DMS53 treated with DMSO at 0.1 percent for 48 hours (cell line): ENCODE data around the gene GRIA1.

Experiments
- DNase-seq: peaks from one replicate; lab custom pipeline; 2025; ENCODE audit not compliant: unreplicated experiment; lab: John Stamatoyannopoulos, UW

The GRIA1 gene

DNA sequence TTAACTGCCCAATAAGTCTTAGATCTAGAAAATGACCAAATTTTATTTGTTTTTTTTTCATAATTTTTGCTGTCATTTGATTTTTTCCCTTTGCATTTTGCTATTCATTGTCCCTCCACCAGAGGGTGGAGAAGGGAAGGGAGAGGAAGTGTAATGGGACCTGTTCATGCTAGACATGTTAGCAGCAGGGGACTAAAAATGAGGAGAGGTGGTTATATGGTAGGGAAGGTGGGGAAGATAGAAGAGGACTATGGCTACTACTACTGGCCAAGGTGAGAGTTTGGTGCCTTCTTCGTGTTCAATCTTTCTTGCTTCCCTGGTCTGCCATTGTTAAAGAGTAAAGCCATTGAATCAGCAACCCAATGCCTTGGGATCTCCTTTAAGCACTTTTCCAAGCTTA is 6.4 kb downstream of the GRIA1 start:
- DNase-seq, result peak; percentile 57

DNA sequence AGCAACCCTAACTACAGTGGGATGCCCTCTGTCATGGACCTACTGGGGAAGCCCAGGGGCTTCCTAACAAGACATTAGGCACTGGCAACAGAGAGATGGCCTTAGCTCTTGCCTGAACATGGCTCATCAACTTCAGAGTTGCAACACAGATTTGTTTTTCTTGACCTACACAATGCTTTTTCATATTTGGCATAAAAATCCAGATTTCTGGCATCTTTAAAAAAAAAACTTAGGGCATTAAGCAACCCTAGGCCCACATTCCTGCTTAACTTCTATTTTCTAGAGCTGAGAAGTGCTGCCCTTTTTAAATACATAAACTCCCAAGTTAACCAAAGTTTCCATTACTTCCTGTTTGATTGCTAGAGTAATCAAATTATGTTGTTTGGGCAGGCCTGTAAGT is 8.0 kb downstream of the GRIA1 start:
- DNase-seq, result no peak

DNA sequence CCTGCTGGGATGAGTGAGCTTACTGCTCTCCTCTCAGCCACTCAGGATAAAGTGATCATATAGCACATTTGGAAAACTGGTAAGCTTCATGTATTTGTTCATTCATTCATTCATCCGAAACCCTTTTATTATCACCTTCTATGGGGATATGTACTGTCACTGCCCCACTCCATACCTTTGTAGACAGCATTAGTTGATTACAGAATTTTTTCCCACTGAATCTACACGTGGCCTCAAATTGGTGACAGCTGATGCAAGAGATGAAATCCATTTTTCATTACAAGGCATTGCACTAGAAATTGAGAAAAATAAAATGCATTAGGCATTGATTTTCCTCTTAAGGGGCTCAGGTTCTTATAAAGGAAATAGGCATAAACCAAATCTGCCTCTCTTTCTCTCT is 9.7 kb downstream of the GRIA1 start:
- no peak for DNase-seq

DNA sequence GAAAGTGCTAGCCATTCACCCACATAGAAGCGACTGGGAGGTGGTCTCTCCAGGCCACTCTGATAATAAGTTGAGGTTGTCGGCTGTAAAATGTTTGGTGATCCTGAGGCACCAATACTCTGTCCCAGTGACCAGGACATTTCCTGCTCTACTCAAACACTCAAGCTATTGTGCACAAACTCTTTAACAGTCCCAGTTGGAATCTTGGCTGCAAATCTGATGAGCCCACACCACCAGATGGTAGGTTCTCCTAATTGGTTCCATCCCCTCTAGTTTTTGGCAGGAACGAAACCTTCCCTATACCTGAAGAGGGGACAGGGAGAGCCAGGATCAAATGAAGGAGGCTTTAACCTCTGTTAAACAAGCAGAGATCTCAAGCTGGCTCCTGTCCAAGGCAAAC is 14.3 kb downstream of the GRIA1 start:
- no peak for DNase-seq

DNA sequence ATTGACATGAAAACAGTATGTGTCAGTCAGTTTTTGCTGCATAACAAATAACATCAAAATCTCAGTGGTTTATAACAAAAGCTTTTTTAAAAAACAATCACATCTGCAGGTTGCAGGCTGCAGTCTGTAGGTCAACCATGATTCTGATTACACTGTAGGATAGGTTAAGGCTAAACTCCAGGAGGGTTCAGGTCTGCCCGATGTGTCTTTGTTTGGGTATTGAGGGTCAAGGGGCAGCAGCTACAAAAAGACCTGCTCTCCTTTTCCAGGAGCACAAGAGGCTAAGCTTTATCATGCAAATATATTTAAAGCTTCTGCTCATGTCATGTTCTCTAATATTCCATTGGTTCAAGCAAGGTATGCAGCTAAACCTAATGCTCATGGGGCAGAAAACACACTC is 18.2 kb downstream of the GRIA1 start:
- DNase-seq, result no peak

DNA sequence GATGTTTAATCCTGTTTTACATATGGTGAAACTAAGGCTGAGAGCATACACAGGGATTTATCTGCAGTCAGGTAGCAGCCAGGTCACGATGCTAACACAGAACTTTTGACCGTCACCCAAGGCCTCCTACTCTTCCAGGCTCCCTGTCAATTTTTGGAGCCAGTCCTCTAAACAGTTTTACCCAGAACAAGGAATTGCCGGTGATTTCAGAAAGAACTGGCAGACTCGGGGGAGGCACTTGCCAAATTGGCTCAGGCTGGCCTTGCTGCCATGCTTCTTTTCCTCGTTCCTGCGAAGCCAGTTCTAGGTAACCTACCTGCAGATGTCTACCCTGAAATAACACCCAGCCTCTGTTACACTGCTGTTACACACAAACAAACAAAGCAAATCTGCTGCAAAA is 21.2 kb downstream of the GRIA1 start:
- no peak for DNase-seq

DNA sequence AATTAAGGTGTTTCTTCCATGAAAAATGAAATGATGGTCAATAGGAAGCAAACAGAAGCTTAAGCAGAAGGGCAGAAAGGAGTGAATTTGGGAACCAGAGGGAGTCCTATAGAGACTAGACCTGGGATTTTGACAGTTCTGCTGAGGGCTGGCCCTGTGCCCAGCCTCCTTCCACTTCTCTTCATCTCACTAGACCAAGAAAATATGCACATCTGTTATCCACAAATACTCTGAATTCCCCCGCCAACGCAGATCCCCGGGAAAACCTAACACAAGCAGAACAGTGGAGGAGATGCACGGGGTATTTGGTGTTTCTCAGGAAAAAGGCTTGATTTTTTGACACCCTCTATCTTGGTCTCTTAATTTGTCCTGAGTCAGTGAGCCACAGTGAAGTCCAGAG is 22.7 kb downstream of the GRIA1 start:
- DNase-seq, result no peak

DNA sequence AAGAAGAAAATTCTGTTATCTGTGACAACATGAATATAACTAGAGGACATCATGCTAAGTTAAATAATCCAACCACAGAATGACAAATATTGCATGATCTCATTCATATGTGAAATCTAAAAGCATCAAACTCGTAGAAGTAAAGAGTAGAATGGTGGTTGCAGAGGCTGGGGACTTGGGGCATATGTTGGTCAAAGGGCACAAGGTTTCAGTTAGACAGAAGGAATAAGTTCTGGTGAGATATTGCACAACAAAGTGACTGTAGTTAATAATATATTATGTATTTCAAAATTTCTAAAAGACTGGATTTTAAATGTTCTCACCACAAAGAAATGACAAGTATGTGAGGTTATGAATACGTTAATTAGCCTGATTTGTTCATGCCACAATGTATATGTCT is 24.8 kb downstream of the GRIA1 start:
- DNase-seq, result no peak

DNA sequence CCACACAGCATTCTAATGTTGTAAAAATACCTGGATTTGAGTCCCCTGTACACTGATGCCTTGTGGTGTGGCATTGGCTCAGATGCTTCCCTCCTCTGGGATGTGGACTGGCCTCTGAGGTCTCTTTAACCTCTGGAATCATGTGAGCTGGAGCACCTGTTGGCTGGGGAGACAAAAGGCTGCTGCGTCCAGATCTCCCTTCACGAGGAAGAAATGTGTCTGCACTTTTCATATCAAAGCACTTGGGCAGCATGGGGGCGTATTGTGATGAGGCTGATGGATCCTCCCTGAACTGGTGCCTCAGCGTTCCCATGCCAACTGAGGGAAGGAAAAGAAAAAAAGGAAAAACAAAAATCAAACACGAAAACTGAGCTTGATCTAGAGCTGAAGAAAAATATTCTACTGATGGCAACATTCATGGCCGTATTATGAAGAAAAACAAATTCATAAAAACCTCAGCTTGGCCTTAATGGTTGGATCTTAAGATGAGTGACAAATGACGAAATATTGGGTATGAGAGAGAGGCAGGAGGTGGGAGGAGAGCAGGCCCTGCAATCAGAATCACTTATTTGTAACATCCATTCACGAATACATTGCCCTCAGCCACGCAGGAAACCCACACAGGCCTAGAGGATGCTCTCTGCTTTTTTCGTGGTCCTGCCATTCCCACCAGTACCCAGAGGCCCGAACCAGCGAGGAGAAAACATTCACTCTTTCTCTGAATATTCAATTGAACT is 26.2 kb downstream of the GRIA1 start:
- DNase-seq, result no peak

DNA sequence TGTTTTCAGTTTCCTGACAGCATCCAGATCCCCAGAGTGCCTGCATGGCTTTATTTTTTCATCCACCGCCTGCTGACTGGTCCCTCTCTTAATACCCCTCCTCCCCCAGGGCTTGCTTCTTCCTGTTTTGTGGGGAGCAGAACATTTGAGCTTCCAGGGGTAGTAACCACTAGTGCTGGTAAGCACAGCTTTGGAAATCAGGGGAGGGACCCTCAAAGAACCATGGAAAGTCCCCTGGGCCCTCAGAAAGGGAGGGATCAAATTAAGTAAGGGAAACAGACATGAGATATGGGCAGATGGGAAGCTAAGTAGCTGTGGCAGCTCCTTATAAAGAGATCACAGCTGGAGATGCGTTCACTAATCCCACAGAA is 26.8 kb downstream of the GRIA1 start:
- DNase-seq, result no peak

DNA sequence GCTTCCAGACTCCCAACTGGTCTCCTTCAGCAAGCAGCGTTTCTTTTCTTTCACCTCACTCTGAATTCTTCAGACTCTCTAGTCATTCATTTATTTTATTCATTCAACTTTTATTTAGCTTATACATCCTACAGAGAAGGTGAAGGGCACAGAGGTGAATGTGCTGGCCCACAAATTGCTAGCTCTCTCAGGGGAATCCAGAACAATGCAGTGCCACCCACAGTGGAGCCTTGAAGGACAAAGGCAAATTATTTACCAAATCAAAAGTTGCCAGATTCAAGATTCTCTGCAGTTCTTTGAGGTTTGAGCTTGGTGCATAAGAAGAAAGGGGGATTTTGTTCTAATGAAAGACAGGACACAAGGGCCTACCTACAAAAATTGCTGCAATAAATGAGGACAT is 29.7 kb downstream of the GRIA1 start:
- DNase-seq, result no peak

DNA sequence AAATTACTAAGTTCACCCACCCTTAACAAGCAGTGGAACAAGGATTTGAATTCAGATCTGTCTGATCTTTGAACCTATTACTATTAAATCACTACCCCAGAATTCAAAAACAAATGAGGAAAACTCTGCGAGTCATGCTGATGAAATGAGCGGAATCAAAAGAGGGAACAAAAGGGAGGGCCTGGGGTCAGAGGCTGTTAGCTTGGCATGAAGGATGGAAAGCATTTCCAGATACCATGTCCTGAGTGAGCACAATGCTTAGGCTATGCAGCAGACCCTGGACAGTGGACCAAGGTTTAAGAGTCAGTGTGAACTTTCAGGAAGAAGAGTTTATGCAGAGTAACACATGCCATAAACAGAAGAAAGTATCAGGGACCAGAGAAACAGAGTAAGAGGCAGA is 30.5 kb downstream of the GRIA1 start:
- DNase-seq, result no peak

DNA sequence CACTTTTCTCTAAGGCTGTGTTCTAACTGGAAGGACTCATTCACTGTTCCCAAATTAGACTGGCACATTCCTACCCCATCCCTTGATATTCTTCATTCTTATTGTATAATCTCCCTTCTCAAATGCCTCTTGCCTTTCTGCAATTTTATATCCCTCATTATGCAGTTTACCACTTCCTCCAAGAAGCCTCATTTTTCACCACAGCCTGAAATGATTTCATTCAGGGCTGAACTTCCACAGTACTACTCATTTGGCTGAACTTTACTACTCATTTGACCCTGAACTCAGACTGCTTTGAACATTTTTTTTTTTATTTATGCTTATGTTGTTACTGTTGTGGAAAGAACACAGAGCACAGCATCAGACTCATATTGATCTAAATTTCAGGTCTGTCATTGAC is 32.7 kb downstream of the GRIA1 start:
- DNase-seq, result no peak

DNA sequence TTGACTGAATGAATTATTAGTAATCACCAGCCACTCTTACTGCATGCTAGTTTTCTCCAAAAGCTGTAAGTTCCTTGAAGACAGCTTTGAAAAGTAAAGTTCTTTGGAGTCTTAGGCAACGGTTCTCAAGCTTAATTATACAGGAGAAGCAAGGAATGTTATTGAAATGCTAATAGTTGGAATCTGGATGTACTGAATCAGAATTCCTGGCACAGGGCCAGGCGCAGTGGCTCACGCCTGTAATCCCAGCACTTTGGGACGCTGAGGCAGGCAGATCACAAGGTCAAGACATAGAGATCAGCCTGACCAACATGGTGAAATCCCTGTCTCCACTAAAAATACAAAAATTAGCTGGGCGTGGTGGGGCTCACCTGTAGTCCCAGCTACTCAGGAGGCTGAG is 33.4 kb downstream of the GRIA1 start:
- no peak for DNase-seq

DNA sequence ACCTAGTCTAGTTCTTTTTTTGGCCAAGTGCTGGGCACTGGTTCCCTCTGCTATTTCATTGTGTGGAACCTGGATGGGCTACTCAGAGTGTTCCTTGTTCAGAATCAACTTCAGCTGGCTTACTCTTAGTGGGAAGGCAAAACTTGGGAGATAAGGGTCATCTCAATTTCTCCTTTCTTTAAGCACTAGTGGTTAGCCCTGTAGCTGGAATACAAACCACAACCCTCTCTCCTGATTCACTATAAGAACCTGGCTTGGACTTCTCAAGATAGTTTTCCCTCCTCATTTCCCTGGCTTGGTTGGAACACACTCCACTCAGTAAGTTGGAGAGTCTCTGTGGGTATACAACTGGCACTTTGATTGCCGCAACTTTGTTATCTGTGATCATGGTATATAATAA is 35.1 kb downstream of the GRIA1 start:
- no peak for DNase-seq

DNA sequence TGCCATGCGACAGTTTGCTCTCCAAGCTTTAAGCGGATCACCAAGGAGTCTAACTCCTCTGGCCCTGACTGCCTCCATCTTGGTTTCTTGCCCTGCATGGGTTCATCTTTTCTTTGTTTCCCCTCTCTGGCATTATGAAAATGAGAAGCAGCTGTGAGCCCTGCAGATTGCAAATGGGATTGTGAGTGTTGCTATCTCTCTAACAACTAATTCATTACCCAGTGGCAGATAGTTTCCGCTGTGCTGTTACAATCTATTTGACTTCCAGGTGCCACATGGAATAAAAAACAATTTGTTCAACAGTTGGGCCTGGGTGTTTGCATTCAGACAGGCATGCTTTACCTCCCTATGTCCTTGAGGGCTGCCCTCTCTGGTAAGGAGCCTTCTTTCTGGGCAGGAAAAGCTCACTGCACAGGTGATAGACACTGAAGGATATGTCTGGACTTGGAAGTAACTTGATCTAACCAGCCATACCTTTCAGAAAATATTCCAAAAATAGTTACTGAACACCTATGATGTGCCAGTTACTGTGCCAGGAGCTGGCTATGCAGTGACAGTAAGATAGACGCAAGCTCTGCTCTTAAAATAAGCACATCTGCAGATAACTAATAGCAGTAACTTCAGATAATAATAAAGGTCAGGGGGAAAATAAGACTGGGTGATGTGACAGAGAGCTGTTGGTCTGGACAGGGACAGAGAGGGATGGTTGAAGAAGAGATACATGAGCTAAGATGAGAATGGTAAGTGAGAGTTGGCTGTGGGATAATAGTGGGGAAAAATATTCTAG is 40.1 kb downstream of the GRIA1 start:
- no peak for DNase-seq

DNA sequence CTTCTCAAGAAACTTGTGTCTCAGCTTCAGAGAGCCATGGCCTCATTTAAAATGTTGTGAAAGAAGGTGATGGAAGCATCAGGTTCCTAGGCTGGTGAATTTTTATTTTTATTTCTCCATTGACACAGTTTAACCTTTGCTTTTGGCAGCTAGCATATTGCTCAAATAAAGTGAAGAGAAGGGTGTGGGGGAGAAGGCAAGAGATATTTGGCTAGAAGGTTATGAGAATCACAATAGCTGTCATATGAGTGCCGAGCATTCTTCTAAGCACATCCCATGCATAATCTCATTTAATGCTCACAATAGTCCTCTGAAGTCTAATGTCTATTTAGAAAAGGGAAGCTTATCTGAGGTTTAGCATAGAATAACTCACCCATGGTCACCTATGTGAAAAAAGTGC is 43.1 kb downstream of the GRIA1 start:
- no peak for DNase-seq

DNA sequence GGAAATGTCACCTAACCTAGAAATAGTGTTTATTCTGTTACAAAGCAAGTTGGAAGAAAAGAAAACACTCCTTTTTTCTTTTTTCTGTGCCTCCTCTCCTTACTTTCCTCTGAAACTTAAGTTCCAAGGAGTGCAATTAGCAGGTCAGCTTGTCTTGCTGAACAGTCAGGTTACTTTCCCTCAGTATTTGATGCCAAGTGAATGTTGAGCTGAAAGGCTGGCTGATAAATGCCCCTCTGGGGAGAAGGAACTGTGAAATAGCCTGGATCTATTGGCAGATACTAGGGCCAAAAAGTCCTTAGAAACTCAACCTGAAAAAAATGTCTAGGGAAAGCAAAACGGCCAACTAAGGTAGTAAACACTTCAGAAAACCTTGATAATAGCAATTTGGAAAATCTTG is 43.6 kb downstream of the GRIA1 start:
- no peak for DNase-seq

DNA sequence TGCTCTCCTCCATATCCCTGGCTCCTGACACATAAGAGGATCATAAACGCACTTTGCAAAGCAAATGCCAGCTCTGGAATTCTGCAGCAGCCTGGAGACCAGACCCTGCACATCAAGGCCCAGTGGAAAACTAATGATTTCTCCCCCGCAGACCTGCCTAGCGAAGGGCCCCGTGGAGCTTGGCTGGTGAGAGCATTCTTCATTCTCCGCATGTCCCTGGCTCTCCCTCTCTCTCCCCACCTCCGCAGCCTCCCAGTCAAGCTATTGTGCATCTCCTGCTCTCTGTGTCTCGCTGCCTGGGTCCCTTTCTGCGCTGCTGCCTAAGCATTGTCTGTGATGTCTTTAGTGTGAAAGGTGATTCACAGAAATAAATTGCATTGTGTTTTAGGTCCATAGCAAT is 46.7 kb downstream of the GRIA1 start:
- no peak for DNase-seq

DNA sequence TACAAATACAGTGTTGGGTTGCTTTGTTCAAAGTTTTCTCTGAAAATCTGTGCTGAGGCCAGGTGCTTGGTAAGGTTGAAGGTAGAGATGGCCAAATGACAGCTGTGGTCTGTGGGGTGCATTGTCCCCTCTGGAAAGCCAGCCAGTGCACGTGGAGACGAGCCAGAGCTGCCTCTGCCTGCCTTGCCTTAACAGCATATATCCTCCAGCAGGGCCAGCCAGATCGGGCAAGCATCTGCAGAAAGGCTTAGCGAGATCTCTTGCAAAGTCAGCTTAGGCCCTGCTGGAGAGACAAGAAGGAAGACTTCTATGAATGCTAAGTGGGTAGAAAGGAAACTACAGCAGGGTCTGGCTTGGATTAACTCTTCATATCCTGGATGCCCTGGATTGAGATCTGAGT is 49.5 kb downstream of the GRIA1 start:
- no peak for DNase-seq

DNA sequence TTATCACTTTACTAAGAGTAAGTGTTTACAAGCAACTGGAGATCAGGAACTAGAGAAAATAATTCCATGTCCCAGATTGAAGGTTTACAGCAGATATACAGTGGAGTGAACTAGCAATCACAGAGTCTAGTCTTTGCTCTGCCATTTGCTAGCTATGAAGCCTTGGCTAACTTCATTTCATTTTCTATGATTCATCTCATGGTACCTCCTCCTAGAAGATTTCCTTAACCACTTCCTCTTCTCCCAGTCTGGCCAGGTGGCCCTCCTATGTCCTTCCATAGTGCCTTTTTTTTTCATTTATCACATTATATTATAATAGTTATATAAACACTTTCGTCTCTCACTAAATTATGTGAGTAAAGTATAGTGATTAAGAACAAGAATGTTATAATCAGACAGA is 52.1 kb downstream of the GRIA1 start:
- DNase-seq, result peak; percentile 15

DNA sequence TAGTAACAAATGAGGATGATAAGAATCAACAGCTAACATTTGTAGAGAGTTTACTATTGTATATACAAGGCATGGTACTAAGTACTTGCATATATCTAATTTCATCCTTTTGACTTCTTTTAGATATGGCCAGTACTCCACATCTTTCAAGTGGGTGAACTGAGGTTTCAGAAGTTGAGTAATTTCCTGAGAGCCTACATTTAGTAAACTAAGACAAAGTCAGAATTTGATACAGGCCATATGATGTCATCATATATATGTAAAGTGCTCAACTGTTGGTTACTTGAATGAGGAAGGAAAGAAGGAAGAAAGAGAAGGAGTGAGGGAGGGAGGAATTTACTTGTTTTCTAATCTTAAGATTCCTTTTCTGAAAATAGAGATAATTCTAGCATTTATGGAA is 52.8 kb downstream of the GRIA1 start:
- DNase-seq, result no peak

DNA sequence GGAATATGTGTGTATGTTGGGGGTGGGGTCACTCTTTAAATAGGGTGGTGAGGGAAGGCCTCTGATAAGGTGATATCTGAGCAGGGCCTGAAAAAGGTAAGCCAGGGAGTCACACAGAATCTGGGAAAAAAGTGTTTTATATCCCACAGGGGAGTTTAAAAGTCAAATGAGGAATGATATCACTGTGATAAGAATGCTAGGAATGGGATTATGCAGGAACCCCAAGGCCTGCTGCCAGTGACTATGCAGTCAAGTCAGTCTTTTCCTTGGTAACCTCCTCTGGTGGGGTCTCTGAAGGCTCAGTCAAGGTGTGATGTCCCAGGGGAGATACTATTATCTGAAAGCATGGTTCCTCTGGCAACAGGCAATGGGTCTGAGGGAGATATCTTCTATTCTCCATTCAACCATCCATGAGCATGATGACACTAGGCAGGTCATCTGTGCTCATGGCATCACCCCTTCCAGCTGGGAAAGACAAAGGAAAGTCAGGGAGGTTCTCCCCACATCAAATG is 53.5 kb downstream of the GRIA1 start:
- DNase-seq, result no peak
